ENCODE results near the gene NHERF1.

Gene NHERF1

GRCh38 chr17:74815067-74815466, 66.6 kb downstream of the NHERF1 start:
- no peak for DNase-seq

GRCh38 chr17:74815550-74816370, 67.3 kb downstream of the NHERF1 start:
- DNase-seq, result no peak

GRCh38 chr17:74816905-74817620, 68.6 kb downstream of the NHERF1 start:
- DNase-seq, result no peak

GRCh38 chr17:74818291-74818938, 70.0 kb downstream of the NHERF1 start:
- no peak for DNase-seq
